ENCODE results near the gene SH2D4B.

Gene SH2D4B

DNA sequence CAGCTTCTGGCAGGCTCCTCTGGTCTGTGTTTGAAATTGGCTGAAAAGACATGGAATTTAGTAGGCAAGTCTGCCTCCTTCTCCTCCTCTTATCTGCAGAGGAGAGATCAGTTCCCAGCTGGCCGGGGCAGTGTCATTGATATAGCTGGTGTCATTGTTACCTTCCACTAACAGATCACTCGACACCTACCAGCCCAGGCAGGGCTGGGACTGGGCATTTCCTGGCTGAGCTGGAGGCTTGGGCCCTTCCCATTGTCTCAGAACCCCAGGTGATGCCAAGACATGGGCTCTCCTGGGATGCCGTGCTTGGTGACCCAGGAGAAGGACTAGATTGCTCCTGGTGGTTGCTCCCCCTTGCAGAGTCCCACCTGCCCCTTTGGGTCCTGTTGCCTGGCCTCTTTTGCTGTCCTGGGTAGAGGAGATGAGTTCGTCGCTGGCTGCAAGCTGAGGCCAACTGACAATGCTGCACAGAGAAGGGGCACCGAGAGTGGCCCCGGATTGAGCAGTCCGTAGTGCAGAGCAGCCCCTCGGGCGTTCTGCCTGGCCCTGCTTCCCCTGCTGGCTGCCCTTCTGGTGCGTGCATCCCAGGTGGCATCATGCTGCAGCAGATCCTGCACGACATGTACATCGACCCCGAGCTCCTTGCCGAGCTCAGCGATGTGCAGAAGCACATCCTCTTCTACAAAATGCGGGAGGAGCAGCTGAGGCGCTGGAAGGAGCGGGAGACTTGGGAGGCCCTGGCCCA lies at the start of gene SH2D4B:
SH2D4B (plus strand) TSS at position 167 of the 745 bp plus-strand sequence; CDS start at position 597, 430 bp downstream.
- no peak for DNase-seq

DNA sequence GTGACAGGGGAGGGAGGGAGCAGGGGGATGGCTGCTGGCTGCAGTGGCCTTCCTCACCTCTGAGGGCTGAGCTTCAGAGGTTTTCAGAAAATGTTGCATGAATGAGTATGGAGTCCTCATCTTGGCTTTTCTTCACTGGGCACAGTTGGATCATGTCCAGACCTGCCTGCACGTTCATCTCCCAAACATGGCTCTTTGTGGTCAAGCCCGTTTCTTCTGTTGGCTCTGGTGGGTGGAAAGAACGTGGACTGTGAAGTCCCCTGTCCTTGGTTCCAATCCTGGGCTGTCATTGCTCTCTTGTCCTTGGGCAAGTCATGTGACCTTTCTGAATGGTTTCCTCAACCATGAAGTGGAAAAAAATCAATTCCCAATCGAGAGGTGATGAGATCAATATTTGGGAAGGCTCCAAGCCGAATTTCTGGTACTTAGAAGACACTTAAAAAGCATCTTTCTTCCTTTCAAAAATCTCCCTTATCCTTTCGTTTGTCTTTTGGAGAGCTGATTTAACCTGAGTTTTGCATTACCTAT lies 49.1 kb upstream of the SH2D4B start:
- DNase-seq, result no peak

- no peak for DNase-seq
Observed at GRCh38 chr10:80489371-80490112, 48.2 kb upstream of the SH2D4B start.

DNA sequence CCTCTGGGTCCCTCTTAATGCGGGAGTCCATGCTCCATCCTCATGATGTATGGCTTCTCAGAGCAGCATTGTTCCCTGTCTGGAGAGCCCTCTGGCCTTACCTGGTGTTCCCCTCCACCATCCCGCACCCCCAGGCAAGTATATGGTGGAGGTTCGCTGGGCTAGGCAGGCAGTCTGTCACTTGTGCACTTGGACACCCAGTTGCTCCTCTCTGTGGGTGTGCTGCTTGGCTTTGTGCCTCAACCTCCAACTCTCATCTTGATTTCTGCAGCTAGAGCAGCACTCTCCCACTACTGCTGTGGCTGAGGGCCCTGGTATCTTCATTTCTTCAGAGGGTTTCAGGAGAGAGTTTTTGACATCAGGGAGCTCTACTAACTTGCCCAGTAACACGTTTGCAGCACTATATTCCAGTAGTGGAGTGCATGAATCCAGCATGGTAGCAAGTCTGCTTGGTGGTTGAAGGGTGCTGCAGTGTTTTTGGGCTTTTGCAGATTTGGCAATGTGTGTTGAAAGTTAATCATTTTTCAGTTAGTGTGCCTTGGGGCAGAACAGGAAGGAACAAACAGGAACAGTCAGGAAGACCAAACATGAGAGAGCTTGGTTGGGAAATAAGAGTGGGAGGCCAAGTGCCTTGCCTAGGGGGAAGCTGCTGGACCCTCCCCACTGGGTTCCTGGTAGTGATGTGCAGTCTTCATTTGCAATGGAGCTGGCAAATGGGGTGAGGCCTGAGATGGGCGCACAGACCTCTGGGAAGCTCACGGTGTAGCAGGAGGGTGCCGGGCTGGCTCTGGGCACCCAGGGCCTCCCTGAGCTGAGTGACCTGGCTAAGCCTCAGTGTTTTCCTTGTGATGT lies 46.2 kb upstream of the SH2D4B start:
- no peak for DNase-seq

GRCh38 chr10:80492848-80493521 lies 44.7 kb upstream of the SH2D4B start:
- DNase-seq, result no peak

DNA sequence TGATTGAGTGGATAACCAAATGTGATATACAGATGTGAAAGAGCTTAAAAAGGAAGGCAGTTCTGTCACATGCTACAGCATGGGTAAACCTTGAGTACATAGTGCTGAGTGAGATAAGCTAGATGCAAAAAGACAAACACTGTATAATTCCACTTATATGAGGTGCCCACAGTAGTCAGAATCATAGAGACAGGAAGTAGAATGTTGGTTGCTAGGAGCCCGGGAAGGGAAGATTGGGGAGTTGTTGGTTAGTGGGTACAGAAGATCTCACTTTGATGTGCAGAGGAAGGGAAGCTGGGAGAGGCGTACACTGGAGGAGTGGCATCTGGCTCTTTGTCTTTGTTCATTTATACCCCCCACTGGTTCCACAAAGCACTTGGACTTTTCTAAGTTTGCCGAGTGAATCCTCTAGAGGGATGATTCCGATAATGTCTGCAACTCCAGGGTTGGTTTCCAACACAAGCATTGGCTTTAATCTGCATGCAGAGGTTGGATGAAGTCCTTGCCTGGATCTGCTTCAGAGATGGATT lies 44.1 kb upstream of the SH2D4B start:
- DNase-seq, result no peak

GRCh38 chr10:80496555-80497172 lies 41.0 kb upstream of the SH2D4B start:
- no peak for DNase-seq

DNA sequence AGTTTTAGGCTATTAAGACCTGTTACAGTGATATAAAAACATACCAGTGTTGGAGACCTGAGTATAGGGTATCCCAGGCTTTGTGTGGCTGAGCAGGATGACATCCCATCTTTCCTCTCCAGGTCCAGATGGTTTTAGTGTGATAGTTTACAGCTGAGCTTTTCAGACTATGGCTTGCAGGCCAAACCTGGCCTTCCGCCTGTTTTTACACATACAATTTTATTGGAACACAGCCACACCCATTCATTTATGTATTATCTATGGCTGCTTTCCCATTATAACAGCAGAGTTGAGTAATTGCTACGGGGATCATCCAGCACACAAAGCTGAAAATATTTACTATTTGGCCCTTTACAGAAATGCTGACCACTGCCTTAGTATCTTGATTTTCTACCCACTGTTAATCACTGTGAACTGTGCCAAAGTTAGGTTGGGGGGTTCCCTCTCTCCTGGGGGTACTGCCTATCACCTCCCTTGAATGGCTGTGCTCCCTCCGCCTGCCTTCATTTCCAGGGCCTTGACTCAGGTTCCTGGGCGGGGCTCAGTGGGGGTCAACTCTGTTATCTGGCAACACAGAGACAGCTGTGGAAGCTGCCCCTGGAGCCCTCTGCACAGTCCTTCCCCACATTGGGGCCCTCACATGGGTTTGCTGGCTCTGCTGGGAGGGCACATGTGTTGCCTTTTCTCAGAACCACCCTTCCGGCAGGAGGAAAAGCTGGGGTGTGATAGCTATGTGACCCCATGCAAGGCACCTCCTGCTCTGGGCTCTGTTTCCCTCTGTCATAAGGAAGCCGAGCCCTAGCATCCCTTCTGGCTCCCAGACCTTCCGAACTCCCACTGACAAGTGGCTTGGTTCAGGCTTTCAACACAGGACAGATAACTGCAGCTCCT lies 40.3 kb upstream of the SH2D4B start:
- DNase-seq, result no peak

DNA sequence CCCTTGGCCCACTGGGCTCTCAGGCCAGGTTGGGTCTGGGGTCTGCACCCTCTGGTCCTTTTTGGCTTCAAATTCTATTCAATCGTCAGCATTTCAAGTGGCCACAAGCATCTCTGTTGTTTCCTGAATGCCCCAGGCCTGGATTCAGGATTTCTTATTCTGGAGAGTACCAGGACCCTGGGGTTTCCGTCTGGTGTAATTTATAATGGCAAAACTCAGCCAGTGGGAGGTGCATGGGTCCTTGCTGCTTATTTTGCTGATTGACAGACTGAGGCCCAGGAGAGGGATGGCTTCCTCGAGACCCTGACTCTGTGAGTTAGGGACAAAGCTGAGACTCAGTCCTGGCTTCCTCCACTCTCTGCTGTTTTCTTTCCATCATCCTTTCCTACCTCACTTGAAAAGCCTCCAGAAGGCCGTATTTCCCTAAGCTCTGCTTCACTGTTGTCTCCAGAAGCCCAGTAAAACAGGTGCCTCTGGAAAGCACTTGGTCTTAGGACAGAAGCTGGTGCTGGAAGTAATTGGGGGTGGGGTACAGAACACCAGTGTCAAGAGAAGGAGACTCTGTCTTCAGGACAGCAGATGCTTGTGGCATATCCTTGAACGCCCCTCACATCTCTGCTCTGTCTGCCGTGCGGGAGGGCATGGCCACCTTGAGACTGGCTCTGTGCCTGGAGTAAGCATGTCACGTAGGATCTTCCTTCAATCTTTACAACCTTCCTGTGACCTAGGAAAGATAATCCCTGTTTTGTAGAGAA lies 39.4 kb upstream of the SH2D4B start:
- DNase-seq, result no peak

- DNase-seq, result no peak
Observed at GRCh38 chr10:80498833-80499741, 38.6 kb upstream of the SH2D4B start.

DNA sequence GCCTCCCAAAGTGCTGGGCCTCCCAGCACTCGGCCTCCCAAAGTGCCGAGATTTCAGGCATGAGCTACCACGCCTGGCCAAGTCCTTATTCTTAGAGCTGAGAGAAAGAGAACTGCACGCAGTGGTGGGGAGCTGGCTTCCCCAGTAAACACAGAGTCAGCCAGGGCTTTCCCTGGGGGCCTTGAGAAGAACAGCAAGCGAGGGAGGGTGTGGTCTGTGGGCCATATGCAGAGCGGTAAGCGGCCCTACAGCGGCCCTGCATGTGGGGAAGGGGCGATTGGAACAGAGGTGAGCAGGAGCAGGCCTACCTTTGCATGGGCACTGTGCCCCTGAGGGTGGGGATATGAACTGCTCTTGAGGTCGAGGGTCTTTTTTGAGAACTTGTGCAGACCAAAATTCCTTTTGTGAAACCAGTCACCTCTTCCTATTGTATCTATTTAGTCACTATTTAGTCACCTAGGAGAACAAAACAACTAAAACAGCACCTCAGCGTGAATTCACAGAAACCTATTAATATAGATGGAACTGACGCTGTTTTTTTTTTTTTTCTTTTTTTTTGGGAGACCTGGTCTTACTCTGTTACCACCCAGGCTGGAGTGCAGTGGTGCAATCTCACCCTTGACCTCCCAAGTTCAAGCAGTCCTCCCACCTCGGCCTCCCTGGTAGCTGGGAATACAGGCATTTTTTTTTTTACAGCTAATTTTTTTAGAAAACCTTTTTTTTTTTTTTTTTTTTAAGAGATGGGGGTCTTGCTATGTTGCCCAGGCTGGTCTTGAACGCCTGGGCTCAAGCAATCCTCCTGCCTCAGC lies 36.9 kb upstream of the SH2D4B start:
- DNase-seq, result no peak

DNA sequence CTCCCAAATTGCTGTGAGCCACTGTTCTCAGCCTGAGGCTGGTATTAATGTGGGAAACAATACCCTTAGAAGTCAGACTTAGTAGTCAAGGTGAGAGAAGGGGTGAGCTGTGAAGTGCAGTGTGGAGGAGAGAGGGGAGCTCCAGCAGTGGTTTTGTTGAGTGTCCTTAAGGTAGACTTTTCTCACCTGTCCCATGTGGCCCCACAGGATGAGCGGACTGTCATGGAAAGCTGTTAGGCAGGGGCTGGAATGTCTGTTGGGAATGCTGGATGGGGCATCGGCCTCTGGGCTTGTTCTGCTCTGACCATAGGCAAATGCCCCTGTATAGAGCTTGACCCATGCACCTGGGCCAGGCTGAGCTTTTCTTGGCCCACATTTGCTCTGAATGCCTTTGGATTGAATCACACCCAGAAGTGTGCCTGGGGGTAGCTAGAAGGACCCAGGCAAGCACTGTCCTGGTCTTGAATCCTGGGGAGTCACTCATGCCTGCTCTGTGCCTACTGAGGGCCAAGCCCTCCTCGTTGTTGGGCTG lies 36.3 kb upstream of the SH2D4B start:
- DNase-seq, result no peak

DNA sequence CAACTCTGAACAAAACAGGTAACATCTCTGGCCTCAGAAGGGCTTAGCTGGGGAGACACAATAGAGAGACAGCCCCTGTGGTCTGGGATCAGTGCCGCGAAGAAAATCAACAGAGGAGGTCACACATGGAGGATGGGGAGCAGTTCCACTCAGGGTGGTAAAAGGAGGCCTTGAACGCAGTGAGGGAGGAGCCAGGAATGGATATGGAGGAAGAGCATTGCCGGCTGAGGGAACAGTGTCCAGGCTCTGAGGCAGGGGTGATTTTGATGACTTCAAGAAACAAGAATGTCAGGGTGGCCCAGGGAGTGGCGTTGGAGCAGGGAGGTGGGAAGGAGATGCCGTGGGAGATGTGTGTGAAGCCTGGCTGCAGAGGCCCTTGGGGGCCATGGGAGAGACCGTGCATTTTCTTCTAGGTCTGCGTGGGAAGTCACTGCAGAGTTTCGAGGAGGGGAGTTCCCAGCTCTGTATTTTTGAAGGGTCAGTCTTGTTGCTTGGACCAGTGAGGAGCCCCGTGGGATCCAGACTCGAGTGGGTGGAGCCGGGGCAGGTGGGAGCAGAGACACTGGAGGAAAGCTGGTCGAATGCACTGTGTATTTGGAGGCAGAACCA lies 35.7 kb upstream of the SH2D4B start:
- no peak for DNase-seq

DNA sequence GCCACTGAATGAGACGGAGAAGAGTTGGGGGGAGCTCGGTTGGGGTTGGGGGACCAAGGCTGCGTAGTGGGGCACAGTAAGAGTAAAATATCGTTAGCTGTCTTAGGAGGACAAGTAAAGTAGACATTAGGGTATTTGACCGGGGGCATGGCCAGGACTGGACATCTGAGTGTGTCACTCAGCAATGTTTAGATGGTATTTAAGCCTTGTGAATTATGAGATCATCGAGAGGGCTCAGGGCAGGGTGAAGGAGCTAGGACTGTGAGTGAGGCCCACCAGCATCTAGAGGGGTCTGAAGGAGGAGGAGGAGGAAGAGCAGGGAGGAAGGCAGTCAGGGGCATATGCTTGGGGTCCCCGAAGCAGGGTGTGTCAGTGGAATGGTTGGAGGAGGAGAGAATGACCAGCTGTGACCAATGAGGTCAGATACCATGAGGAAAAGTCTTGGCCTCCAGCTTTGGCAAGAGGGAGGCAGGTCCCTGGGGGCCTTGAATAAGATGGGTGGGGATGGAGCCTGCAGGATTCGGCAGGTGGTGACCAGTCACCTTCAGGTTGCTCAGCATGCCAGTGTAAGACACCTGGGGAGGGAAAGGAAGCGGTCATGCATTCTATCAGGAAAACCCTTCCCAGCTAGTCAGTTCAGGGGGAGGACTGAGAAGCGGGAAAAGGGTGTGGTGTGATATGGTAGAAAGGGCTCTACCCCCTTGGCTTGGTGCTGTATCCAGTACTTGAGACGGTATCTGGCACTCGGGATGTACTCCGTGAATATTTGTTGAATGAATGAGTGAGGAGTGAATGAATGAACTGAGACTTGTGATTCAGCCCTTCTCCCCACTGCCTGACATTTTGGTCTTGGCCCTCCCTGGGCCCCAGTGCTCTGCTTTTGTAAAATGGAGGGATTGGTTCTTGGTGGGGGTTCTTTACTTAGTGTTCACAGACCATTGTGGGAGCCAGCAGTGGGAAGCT lies 34.8 kb upstream of the SH2D4B start:
- no peak for DNase-seq

- no peak for DNase-seq
Observed at GRCh38 chr10:80503584-80504157, 34.0 kb upstream of the SH2D4B start.
